Cardiac fibroblast (primary cell): ENCODE data around the gene RUFY1.
A peak's percentile ranks its signal among the peaks of the same experiment; 100 is the strongest.

ENCODE experiments used
- DNase-seq, 2 donors: peaks; one replicate each; pipeline versions ENCODE4 v3.0.0 to v3.0.0-alpha.2; 2010; ENCODE audit warnings: low read depth in 2 of 2
- H3K4me3 ChIP-seq, 2 donors: replicated peaks in 1 of 2; 1 replicate in 1 of 2; 2 replicates in 1 of 2; pipeline ENCODE4 v1.5.1; 2011; ENCODE audit warnings: low read depth in 2 of 2, low read length in 2 of 2, mild to moderate bottlenecking in 2 of 2, moderate library complexity in 1 of 2
- CTCF ChIP-seq: IDR thresholded peaks from one replicate; pipeline ENCODE4 v1.5.1; 2011; ENCODE audit warnings: low read depth, mild to moderate bottlenecking, low read length, inconsistent platforms

Gene RUFY1

GRCh38 chr5:179568721-179569120 is 18.4 kb downstream of the RUFY1 start:
- no peak for TF ChIP-seq CTCF
- peak; percentile 25 for DNase-seq
- no peak overlapping the region for H3K4me3 ChIP-seq

- H3K4me3 ChIP-seq = no peak overlapping the region
- no peak for TF ChIP-seq CTCF
- no peak for DNase-seq
Observed at GRCh38 chr5:179572386-179572785, 22.0 kb downstream of the RUFY1 start.

GRCh38 chr5:179577286-179577960 is 27.1 kb downstream of the RUFY1 start:
- DNase-seq = no peak
- TF ChIP-seq CTCF = no peak
- no peak overlapping the region for H3K4me3 ChIP-seq

- no peak overlapping the region for H3K4me3 ChIP-seq
- no peak for DNase-seq
- no peak for TF ChIP-seq CTCF
Observed at GRCh38 chr5:179585941-179586401, 35.6 kb downstream of the RUFY1 start.

- no peak for TF ChIP-seq CTCF
- H3K4me3 ChIP-seq = no peak overlapping the region
- DNase-seq = no peak
Observed at GRCh38 chr5:179588166-179588565, 37.8 kb downstream of the RUFY1 start.

GRCh38 chr5:179595916-179596315 is 45.6 kb downstream of the RUFY1 start:
- no peak overlapping the region for H3K4me3 ChIP-seq
- no peak for TF ChIP-seq CTCF
- DNase-seq = peak in 1 of 2 donors; percentile 64

- no peak for DNase-seq
- no peak for TF ChIP-seq CTCF
- H3K4me3 ChIP-seq = no peak overlapping the region
Observed at GRCh38 chr5:179596421-179596820, 46.1 kb downstream of the RUFY1 start.
